ENCODE measurements around the gene GALNTL6. TPM values are rescaled to one million over a fixed set of nuclear protein-coding genes. Genes with fewer than 3 reads are reported as not detected.

GALNTL6 gene
- total and polyA plus RNA-seq, 2 of the 4 experiments (the other 2 are of a cell fraction) = under 0.01 TPM; not detected in 1

GRCh38 chr4:172951679-172952451, 1138.7 kb downstream of the GALNTL6 start:
- Histone ChIP-seq H2BK15ac (ENCODE audit: low read depth, low read length) (no peak overlapping the region), H3K18ac (ENCODE audit: low read depth, low read length) (no peak overlapping the region), H3K23ac (ENCODE audit: low read depth, low read length) (no peak overlapping the region), H4K91ac (ENCODE audit: insufficient read depth, low read depth, low read length) (no peak overlapping the region), H3K79me1 (ENCODE audit: low read depth in 1 of 2, low read length in 2 of 2) (no peaks in the 10 kb centered on the region), H3K9me3 (ENCODE audit: control insufficient read depth, insufficient read depth, low read length) (no peaks in the 10 kb centered on the region), H3K56ac (ENCODE audit: extremely low read depth, insufficient read depth, low read length) (no peak overlapping the region), H2AK5ac (ENCODE audit: low read depth, low read length) (no peak overlapping the region), H2BK5ac (ENCODE audit: low read depth, low read length, poor library complexity, severe bottlenecking) (no peak overlapping the region), H3K14ac (replicated peaks; ENCODE audit: low read depth, low read length) (no peak overlapping the region), H3K4me3 (ENCODE audit: insufficient read depth, low read depth, low read length) (no peak overlapping the region), H3K27ac (ENCODE audit: insufficient read depth, low read length) (no peak overlapping the region), H4K20me1 (ENCODE audit: insufficient read depth, low read length) (no peaks in the 10 kb centered on the region), H2AFZ (replicated peaks; ENCODE audit: low read length, poor library complexity) (no peak overlapping the region), H3K9ac (ENCODE audit: low read depth, low read length) (no peak overlapping the region), H3K9me1 (ENCODE audit: insufficient read depth, low read length) (no peaks in the 10 kb centered on the region), H4K5ac (ENCODE audit: low read depth, low read length) (no peak overlapping the region), H2BK120ac (ENCODE audit: low read depth, low read length) (no peak overlapping the region), H3K36me3 (ENCODE audit: control insufficient read depth, insufficient read depth, low read length) (no peaks in the 10 kb centered on the region), H2AK9ac (replicated peaks; ENCODE audit: low read depth, low read length, poor library complexity) (no peak overlapping the region), H3K4me1 (ENCODE audit: control insufficient read depth, insufficient read depth, low read length) (no peaks in the 10 kb centered on the region), H3K27me3 (ENCODE audit: control insufficient read depth, insufficient read depth, low read length) (peaks cover 24% of the 10 kb centered on the region), H4K8ac (ENCODE audit: low read depth in 2 of 2, low read length in 2 of 2) (no peak overlapping the region), H2BK20ac (ENCODE audit: low read depth, low read length) (no peak overlapping the region), H3K4me2 (ENCODE audit: low read depth, low read length) (no peak overlapping the region), H3K4ac (ENCODE audit: low read depth, low read length) (no peak overlapping the region)
- intact Hi-C loops (cut with micrococcal nuclease) (no loop called here), in situ Hi-C loops (cut with MboI; ENCODE audit: low sequenced_read_pairs) (no loop called here), dilution Hi-C loops (cut with HindIII; ENCODE audit: low sequenced_read_pairs, unreplicated experiment) (no loop called here)
- ChIA-PET CTCF (interaction anchor here (0.7 kb wide), 1 partner anchor 204 kb away, joined by 3 read pairs; no protein-coding TSS in a partner anchor), POLR2A (ENCODE audit: unreplicated experiment) (no interaction called here)
- BruUV-seq (replicated peaks) = no TSS peak
- DNase-seq (no peak), ATAC-seq (ENCODE audit: low read depth) (no peak)
- WGBS, 2 experiments (ENCODE audit: extremely low coverage in 2 of 2, insufficient read length in 1 of 2) = 100% methylated on average over 1 of the region's 11 CpGs; no CpG with 5 or more reads in 1 of the 2 experiments
- TF ChIP-seq RCOR1 (IDR thresholded peaks at IDR 0.05; ENCODE audit: insufficient replicate concordance, low read length) = no peak
- TF ChIP-seq SMC3 (IDR thresholded peaks at IDR 0.05; ENCODE audit: low read depth, low read length) = no peak
- TF ChIP-seq, protein P1, sequence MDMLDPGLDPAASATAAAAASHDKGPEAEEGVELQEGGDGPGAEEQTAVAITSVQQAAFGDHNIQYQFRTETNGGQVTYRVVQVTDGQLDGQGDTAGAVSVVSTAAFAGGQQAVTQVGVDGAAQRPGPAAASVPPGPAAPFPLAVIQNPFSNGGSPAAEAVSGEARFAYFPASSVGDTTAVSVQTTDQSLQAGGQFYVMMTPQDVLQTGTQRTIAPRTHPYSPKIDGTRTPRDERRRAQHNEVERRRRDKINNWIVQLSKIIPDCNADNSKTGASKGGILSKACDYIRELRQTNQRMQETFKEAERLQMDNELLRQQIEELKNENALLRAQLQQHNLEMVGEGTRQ (IDR thresholded peaks at IDR 0.05; ENCODE audit: low read depth, low read length) = no peak
- no peak for TF ChIP-seq MAZ (IDR thresholded peaks at IDR 0.05; ENCODE audit: borderline replicate concordance, low read depth, low read length)
- no peak for TF ChIP-seq MAFK (IDR thresholded peaks at IDR 0.05; ENCODE audit: low read depth, low read length)
- no peak for TF ChIP-seq BHLHE40 (IDR thresholded peaks at IDR 0.05; ENCODE audit: low read depth, low read length)
